Liver (tissue), 3 donors: ENCODE data around the gene APOL3.

ENCODE experiments used
- FOXA1 ChIP-seq: IDR thresholded peaks from 2 replicates; pipeline ENCODE4 v1.6.1; 2016; ENCODE audit warnings: antibody characterized with exemption
- GABPA ChIP-seq, 2 donors: IDR thresholded peaks in 1 of 2; conservative IDR thresholded peaks in 1 of 2; 2 replicates each; pipeline ENCODE4 v1.6.1; 2016; ENCODE audit warnings: antibody characterized with exemption in 2 of 2, mild to moderate bottlenecking in 1 of 2, moderate library complexity in 1 of 2
- JUND ChIP-seq, 2 donors: IDR thresholded peaks; 2 replicates each; pipeline ENCODE4 v1.6.1; 2016; ENCODE audit warnings: antibody characterized with exemption in 2 of 2
- SP1 ChIP-seq: IDR thresholded peaks from 2 replicates; pipeline ENCODE4 v1.6.1; 2018; ENCODE audit warnings: antibody characterized with exemption, mild to moderate bottlenecking
- YY1 ChIP-seq: IDR thresholded peaks from 2 replicates; pipeline ENCODE4 v1.6.1; 2016; ENCODE audit warnings: antibody characterized with exemption, mild to moderate bottlenecking
- TF ChIP-seq, protein P1 (sequence below): fragments of 150-350 bp; IDR thresholded peaks from 2 replicates; pipeline ENCODE4 v1.5.1; 2017; ENCODE audit warnings: improper control_type of control experiment, low read depth, low read length; ENCODE audit not compliant: missing input control
- TF ChIP-seq, protein P2 (sequence below): IDR thresholded peaks from 2 replicates; pipeline ENCODE4 v1.6.1; 2016; ENCODE audit warnings: antibody characterized with exemption, mild to moderate bottlenecking
- donor health status: healthy.
- donor health status: healthy.

DNA sequence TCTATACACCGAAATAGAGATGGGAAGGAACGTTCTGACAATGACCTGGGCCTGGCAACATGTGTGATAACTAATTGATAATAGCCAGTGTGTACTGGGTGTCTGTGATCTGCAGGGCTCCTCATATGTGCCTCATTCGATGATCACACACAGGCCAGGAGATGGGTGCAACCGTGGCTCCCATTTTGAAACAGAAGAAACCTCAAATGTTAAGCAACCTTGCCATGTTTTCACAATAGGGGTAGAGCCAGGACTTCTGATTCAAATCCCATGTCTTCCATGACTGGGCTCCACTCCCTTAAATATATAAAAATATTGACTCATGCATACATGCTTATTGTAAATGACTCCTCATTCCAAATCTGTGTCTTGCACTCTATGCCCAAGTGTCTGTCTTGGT lies 11.1 kb downstream of the APOL3 start:
- TF ChIP-seq, protein P1, sequence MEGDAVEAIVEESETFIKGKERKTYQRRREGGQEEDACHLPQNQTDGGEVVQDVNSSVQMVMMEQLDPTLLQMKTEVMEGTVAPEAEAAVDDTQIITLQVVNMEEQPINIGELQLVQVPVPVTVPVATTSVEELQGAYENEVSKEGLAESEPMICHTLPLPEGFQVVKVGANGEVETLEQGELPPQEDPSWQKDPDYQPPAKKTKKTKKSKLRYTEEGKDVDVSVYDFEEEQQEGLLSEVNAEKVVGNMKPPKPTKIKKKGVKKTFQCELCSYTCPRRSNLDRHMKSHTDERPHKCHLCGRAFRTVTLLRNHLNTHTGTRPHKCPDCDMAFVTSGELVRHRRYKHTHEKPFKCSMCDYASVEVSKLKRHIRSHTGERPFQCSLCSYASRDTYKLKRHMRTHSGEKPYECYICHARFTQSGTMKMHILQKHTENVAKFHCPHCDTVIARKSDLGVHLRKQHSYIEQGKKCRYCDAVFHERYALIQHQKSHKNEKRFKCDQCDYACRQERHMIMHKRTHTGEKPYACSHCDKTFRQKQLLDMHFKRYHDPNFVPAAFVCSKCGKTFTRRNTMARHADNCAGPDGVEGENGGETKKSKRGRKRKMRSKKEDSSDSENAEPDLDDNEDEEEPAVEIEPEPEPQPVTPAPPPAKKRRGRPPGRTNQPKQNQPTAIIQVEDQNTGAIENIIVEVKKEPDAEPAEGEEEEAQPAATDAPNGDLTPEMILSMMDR, result no peak
- TF ChIP-seq, protein P2, sequence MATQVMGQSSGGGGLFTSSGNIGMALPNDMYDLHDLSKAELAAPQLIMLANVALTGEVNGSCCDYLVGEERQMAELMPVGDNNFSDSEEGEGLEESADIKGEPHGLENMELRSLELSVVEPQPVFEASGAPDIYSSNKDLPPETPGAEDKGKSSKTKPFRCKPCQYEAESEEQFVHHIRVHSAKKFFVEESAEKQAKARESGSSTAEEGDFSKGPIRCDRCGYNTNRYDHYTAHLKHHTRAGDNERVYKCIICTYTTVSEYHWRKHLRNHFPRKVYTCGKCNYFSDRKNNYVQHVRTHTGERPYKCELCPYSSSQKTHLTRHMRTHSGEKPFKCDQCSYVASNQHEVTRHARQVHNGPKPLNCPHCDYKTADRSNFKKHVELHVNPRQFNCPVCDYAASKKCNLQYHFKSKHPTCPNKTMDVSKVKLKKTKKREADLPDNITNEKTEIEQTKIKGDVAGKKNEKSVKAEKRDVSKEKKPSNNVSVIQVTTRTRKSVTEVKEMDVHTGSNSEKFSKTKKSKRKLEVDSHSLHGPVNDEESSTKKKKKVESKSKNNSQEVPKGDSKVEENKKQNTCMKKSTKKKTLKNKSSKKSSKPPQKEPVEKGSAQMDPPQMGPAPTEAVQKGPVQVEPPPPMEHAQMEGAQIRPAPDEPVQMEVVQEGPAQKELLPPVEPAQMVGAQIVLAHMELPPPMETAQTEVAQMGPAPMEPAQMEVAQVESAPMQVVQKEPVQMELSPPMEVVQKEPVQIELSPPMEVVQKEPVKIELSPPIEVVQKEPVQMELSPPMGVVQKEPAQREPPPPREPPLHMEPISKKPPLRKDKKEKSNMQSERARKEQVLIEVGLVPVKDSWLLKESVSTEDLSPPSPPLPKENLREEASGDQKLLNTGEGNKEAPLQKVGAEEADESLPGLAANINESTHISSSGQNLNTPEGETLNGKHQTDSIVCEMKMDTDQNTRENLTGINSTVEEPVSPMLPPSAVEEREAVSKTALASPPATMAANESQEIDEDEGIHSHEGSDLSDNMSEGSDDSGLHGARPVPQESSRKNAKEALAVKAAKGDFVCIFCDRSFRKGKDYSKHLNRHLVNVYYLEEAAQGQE, result no peak
- TF ChIP-seq GABPA (IDR thresholded peaks at IDR 0.05 in 1 of 2, conservative IDR thresholded peaks at IDR 0.05 in 1 of 2) (no peak), JUND (IDR thresholded peaks at IDR 0.05) (no peak), YY1 (no peak), SP1 (no peak), FOXA1 (no peak)
